MM.1S (cell line): ENCODE data around the gene PERM1.

Experiments used
- EZH2 ChIP-seq: fragments of 300-600 bp; sonication (generic); optimal IDR thresholded peaks from 2 replicates; pipeline ENCODE3; 2017; ENCODE audit warnings: low read depth, mild to moderate bottlenecking, antibody characterized with exemption, low read length, mixed read lengths
- EZH2phosphoT487 ChIP-seq: fragments of 300-600 bp; sonication (generic); IDR thresholded peaks from 2 replicates; pipeline ENCODE4 v1.6.1; 2018; ENCODE audit warnings: antibody characterized with exemption, low read length
- TF ChIP-seq, protein P1 (sequence below): fragments of 300-600 bp; sonication (generic); IDR thresholded peaks from 2 replicates; pipeline ENCODE4 v1.5.1; 2016; ENCODE audit warnings: antibody characterized with exemption, low read length, mixed read lengths

- TF ChIP-seq, protein P1, sequence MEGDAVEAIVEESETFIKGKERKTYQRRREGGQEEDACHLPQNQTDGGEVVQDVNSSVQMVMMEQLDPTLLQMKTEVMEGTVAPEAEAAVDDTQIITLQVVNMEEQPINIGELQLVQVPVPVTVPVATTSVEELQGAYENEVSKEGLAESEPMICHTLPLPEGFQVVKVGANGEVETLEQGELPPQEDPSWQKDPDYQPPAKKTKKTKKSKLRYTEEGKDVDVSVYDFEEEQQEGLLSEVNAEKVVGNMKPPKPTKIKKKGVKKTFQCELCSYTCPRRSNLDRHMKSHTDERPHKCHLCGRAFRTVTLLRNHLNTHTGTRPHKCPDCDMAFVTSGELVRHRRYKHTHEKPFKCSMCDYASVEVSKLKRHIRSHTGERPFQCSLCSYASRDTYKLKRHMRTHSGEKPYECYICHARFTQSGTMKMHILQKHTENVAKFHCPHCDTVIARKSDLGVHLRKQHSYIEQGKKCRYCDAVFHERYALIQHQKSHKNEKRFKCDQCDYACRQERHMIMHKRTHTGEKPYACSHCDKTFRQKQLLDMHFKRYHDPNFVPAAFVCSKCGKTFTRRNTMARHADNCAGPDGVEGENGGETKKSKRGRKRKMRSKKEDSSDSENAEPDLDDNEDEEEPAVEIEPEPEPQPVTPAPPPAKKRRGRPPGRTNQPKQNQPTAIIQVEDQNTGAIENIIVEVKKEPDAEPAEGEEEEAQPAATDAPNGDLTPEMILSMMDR: no peak
- no peak for TF ChIP-seq EZH2phosphoT487
- TF ChIP-seq EZH2: no peak
Observed at GRCh38 chr1:1001057-1001783, 19.3 kb upstream of the PERM1 start.
